Uterus (tissue), 4 donors: ENCODE measurements around the gene CHST3. TPM values are rescaled to one million over a fixed set of nuclear protein-coding genes. Genes with fewer than 3 reads are reported as not detected.

Source experiments
- DNase-seq, 2 donors: peaks; one replicate each; pipeline ENCODE4 v3.0.0-alpha.2; 2019 to 2020
- H3K27ac ChIP-seq, 2 donors: fragments of 200-600 bp; sonication (generic); 1 replicate in 1 of 2; 2 replicates in 1 of 2; pipeline ENCODE4 v1.5.1; 2016 to 2018
- H3K27me3 ChIP-seq, 2 donors: fragments of 200-600 bp; sonication (generic); one replicate each; pipeline ENCODE4 v1.5.1; 2018 to 2019; ENCODE audit warnings: control low read depth in 1 of 2
- H3K36me3 ChIP-seq, 2 donors: fragments of 200-600 bp; sonication (generic); one replicate each; pipeline ENCODE4 v1.5.1; 2019; ENCODE audit warnings: control low read depth in 1 of 2
- H3K4me1 ChIP-seq, 2 donors: fragments of 200-600 bp; sonication (generic); one replicate each; pipeline ENCODE4 v1.5.1; 2018 to 2019; ENCODE audit warnings: control low read depth in 1 of 2
- H3K4me3 ChIP-seq, 2 donors: fragments of 200-600 bp; sonication (generic); 1 replicate in 1 of 2; 2 replicates in 1 of 2; pipeline ENCODE4 v1.5.1; 2018 to 2019; ENCODE audit warnings: mild to moderate bottlenecking in 1 of 2
- H3K9me3 ChIP-seq, 2 donors: fragments of 200-600 bp; sonication (generic); one replicate each; pipeline ENCODE4 v1.5.1; 2019; ENCODE audit warnings: control low read depth in 1 of 2
- POLR2A ChIP-seq, 2 donors: fragments of 450-650 bp; IDR thresholded peaks; one replicate each; pipeline ENCODE4 v1.6.1; 2016; ENCODE audit warnings: antibody characterized with exemption in 2 of 2, mild to moderate bottlenecking in 1 of 2, moderate library complexity in 1 of 2
- intact Hi-C: fragments of 100-400 bp; cut with DNase I; formaldehyde crosslinking; loops from one replicate; pipeline ENCODE4 v1.15.1; 2023; ENCODE audit warnings: low total_unique reads
- total RNA-seq, 4 donors: library from RNA; depleted of rRNA in 3 of 4; stranded (reverse); fragments of >200 nt in 3 of 4; gene quantifications; one replicate each; pipeline versions ENCODE4 v1.1.0 to v1.2.4, GENCODE V29; 2014 to 2023
- TF ChIP-seq, protein P1 (sequence below), 4 experiments: fragments of 200-600 bp in 2 of 4; fragments of 450-650 bp in 2 of 4; sonication (generic) in 2 of 4; IDR thresholded peaks; one replicate each; pipeline ENCODE4 v1.5.1; 2016 to 2019; ENCODE audit warnings: antibody characterized with exemption in 4 of 4, mild to moderate bottlenecking in 2 of 4, moderate library complexity in 1 of 4
- donor health status: DM: yes; HTN: yes; CAD: no.

Gene CHST3
- total RNA-seq, 4 donors from 2014 or later, result 12.3 to 44.7 (median 28.1) TPM

DNA sequence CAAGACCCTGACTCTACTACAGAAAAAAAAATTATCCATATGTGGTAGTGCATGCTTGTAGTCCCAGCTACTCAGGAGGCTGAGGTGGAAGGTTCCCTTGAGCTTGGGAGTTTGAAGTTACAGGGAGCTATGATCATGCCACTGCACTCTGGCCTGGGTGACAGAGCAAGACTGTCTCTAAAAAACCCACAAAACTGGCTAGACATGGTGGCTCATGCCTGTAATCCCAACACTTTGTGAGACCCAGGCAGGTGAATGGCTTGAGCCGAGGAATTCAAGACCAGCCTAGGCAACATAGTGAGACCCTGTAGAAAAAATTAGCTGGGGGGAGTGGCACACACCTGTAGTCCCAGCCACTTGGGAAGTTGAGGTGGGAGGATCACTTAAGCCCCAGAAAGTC, 32.9 kb upstream of the CHST3 start:
- Histone ChIP-seq H3K9me3 (no peaks in the 10 kb centered on the region), H3K27ac (no peak overlapping the region), H3K36me3 (no peaks in the 10 kb centered on the region), H3K27me3 (no peaks in the 10 kb centered on the region), H3K4me3 (no peak overlapping the region), H3K4me1 (no peaks in the 10 kb centered on the region)
- DNase-seq, result no peak
- intact Hi-C loops, result no loop called here
- TF ChIP-seq POLR2A (IDR thresholded peaks at IDR 0.05), result no peak
- TF ChIP-seq, protein P1, sequence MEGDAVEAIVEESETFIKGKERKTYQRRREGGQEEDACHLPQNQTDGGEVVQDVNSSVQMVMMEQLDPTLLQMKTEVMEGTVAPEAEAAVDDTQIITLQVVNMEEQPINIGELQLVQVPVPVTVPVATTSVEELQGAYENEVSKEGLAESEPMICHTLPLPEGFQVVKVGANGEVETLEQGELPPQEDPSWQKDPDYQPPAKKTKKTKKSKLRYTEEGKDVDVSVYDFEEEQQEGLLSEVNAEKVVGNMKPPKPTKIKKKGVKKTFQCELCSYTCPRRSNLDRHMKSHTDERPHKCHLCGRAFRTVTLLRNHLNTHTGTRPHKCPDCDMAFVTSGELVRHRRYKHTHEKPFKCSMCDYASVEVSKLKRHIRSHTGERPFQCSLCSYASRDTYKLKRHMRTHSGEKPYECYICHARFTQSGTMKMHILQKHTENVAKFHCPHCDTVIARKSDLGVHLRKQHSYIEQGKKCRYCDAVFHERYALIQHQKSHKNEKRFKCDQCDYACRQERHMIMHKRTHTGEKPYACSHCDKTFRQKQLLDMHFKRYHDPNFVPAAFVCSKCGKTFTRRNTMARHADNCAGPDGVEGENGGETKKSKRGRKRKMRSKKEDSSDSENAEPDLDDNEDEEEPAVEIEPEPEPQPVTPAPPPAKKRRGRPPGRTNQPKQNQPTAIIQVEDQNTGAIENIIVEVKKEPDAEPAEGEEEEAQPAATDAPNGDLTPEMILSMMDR (IDR thresholded peaks at IDR 0.05), result no peak

DNA sequence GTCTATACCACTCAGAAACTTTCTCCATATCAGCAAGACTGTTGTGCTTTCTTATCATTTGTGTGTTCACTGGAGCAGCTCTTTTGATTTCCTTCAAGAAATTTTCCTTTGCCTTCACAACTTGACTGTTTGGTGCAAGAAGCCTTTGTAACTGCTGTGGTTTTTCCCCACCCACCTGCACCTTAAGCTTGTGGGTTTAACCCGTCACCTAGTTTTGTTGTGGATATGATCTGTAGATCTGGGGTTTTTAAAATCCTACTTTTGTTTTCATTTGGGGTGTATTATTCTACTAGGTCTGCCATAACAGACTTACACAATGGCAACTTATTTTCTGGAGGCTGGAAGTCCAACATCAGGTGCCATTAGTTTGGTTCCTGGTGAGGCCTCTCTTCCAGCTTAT, 30.5 kb upstream of the CHST3 start:
- no peaks in the 10 kb centered on the region for H3K36me3 ChIP-seq
- intact Hi-C loops, result no loop called here
- H3K27ac ChIP-seq, result no peak overlapping the region
- H3K4me1 ChIP-seq, result no peaks in the 10 kb centered on the region
- no peaks in the 10 kb centered on the region for H3K9me3 ChIP-seq
- TF ChIP-seq POLR2A (IDR thresholded peaks at IDR 0.05), result no peak
- TF ChIP-seq, protein P1 (IDR thresholded peaks at IDR 0.05), result no peak
- H3K4me3 ChIP-seq, result no peak overlapping the region
- no peak for DNase-seq
- no peaks in the 10 kb centered on the region for H3K27me3 ChIP-seq

DNA sequence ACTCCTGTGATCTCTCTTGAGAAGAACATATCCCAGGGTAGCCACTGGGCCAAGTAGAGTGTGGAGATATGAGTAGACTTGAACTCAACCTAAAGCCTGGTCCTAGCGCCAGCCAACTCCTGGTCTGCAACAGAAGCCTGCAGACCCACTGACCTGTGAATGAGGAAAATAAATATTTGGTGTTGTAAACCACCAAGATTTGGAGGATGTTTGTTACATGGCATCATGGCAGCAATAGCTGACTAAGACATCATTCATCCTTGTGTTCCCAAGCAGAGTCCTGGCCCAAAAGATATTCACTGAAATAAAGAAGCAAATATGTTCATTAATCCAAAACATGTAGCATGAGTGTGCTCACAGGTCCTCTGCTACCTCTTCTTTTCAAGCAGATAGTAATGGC, 26.0 kb upstream of the CHST3 start:
- H3K27ac ChIP-seq, result no peak overlapping the region
- no peaks in the 10 kb centered on the region for H3K27me3 ChIP-seq
- H3K9me3 ChIP-seq, result no peaks in the 10 kb centered on the region
- intact Hi-C loops, result no loop called here
- H3K4me3 ChIP-seq, result no peak overlapping the region
- no peaks in the 10 kb centered on the region for H3K36me3 ChIP-seq
- TF ChIP-seq POLR2A (IDR thresholded peaks at IDR 0.05), result no peak
- TF ChIP-seq, protein P1 (IDR thresholded peaks at IDR 0.05), result no peak
- H3K4me1 ChIP-seq, result no peaks in the 10 kb centered on the region
- DNase-seq, result no peak

DNA sequence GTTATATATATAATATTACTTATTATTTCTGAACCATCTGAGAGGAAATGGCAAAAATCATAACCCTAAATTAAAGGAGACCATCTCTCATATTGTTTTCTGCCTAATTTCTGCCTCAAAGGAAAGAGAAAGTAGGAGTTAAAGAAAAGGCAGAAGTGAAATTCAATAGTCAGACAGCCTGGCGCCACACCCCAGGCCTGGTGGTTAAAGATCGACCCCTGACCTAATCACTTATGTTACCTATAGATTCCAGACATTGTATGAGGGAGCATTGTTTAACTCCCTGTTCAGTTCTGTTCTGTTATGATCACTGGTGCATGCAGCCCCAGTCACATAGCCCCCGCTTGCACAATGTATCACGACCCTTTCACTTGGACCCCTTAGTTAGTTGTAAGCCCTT, 24.9 kb upstream of the CHST3 start:
- Histone ChIP-seq H3K4me3 (no peak overlapping the region), H3K27ac (no peak overlapping the region), H3K36me3 (no peaks in the 10 kb centered on the region), H3K9me3 (peaks cover 0 to 2% of the 10 kb centered on the region in 2 donors), H3K4me1 (no peaks in the 10 kb centered on the region), H3K27me3 (no peaks in the 10 kb centered on the region)
- intact Hi-C loops, result no loop called here
- DNase-seq, result no peak
- TF ChIP-seq, protein P1 (IDR thresholded peaks at IDR 0.05), result no peak
- no peak for TF ChIP-seq POLR2A (IDR thresholded peaks at IDR 0.05)

DNA sequence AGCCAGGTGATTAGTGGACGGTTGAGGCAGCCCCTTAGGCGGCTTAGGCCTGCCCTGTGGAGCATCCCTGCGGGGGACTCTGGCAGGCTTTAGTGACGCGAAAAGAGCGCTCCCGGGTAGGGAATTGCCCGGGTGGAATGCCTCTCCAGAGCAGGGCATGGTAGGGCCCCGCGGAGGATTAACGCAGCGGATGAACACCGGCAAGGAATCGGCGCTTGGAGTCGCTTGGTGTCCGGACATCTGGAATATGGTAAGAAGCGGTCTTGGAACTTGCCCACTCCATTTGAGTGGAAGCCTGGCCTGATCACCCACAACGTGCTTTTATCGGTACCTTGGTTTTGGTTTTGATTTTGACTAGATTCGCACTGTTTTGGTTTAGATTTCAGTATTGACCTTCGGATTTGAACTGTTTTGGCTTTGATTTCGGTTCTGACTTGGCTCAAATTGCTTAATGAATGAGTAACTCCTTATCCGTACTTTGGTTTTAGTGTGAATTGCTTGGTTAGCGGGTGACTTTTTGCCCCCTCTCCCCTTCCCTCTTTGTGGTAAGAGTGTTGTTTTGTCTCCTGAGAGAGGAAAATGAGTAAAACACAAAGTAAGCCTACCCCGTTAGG, 24.2 kb upstream of the CHST3 start:
- TF ChIP-seq POLR2A (IDR thresholded peaks at IDR 0.05), result no peak
- TF ChIP-seq, protein P1 (IDR thresholded peaks at IDR 0.05), result no peak
- no peak for DNase-seq
- Histone ChIP-seq H3K9me3 (peaks cover 0 to 2% of the 10 kb centered on the region in 2 donors), H3K27me3 (no peaks in the 10 kb centered on the region), H3K4me1 (no peaks in the 10 kb centered on the region), H3K4me3 (no peak overlapping the region), H3K27ac (no peak overlapping the region), H3K36me3 (no peaks in the 10 kb centered on the region)
- intact Hi-C loops, result no loop called here
